ENCODE measurements around the gene OSBP2. TPM values are rescaled to one million over a fixed set of nuclear protein-coding genes. Genes with fewer than 3 reads are reported as not detected.

OSBP2 gene
- total and polyA plus RNA-seq, 2 of the 13 experiments (the other 11 are each of a cell fraction or from before 2014, with no cell fraction given), result 5.0 to 7.7 TPM

DNA sequence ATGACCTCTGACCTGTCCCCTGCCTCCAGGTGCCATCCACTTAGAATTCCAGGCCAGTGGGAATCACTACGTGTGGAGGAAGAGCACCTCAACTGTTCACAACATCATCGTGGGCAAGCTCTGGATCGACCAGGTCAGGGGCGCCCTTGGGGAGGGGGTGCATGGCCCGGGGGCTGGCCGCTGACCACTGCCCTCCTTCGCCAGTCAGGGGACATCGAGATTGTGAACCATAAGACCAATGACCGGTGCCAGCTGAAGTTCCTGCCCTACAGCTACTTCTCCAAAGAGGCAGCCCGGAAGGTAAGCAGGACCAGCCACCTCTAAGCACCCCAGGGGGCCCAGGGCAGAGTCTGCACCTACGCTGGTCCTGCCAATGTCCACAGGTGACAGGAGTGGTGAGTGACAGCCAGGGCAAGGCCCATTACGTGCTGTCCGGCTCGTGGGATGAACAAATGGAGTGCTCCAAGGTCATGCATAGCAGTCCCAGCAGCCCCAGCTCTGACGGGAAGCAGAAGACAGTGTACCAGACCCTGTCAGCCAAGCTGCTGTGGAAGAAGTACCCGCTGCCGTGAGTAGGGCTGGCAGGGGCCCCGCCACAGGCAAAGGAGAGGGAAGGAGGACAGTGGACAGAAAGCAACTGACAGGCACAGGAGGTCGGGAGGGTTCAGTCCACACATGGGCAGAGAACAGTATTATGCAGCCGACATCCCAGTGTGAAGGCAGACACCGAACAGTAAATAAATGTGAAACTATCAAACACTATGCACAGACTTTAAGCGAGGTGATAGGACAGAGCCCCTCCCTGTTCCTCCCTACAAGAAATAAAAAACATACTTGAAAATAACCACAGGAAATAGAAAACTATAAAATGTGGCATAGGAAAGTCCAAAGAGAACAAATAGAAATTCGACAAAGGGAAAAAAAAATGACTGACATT lies 199.0 kb downstream of the OSBP2 start:
- in situ Hi-C loops (cut with HindIII; ENCODE audit: extremely low pct_ligation_motif_present, low pct_unique_long_range_greater_than_20kb) (loop anchor here (10.0 kb wide), 1 partner anchor 129 kb away; no protein-coding TSS in a partner anchor), intact Hi-C loops (cut with micrococcal nuclease; ENCODE audit: unreplicated experiment) (no loop called here)
- H3K36me3 ChIP-seq (replicated peaks in 1 of 2; ENCODE audit: control insufficient read depth in 1 of 2, insufficient read depth in 2 of 2, low read length in 2 of 2), result peaks cover 7 to 9% of the 10 kb centered on the region in 2 experiments; a peak in 4 of 5 replicates
- ChIA-PET CTCF (ENCODE audit: low intra/inter-chr PET ratio, low total read pairs) (no interaction called here), POLR2A (no interaction called here)
- no peak for FAIRE-seq
- no peak for DNase-seq (ENCODE audit: low spot score)
- 91% methylated on average over 10 of the region's 23 CpGs for WGBS (ENCODE audit: low lambda C conversion rate)
- H3K4me3 ChIP-seq (replicated peaks in 1 of 3; ENCODE audit: insufficient read depth in 1 of 3, low read depth in 2 of 3, low read length in 3 of 3), result no peak overlapping the region
- no peaks in the 10 kb centered on the region for H4K20me1 ChIP-seq (ENCODE audit: insufficient read depth, low read length)
- no peaks in the 10 kb centered on the region for H3K9me3 ChIP-seq (ENCODE audit: low read length)
- H2AFZ ChIP-seq (ENCODE audit: low read length), result no peak overlapping the region
- ATAC-seq, result no peak
- H3K4me1 ChIP-seq (ENCODE audit: insufficient read depth, low read length), result peaks cover 9% of the 10 kb centered on the region
- H3K9ac ChIP-seq (ENCODE audit: insufficient read depth, low read depth, low read length), result no peak overlapping the region
- no peak overlapping the region for H3K27ac ChIP-seq (ENCODE audit: extremely low read length, insufficient read depth, low read length)
- no peaks in the 10 kb centered on the region for H3K27me3 ChIP-seq (ENCODE audit: control insufficient read depth in 1 of 2, insufficient read depth in 2 of 2, low read length in 2 of 2)
- H3K79me2 ChIP-seq (ENCODE audit: insufficient read depth, low read length), result no peaks in the 10 kb centered on the region
- no peak overlapping the region for H3K4me2 ChIP-seq (ENCODE audit: low read depth, low read length)
- no TSS peak for BruUV-seq (replicated peaks)
- no peak for TF ChIP-seq ZSCAN21 (CRISPR knock-in tag; IDR thresholded peaks at IDR 0.05; ENCODE audit: borderline replicate concordance)
- TF ChIP-seq, protein P1, sequence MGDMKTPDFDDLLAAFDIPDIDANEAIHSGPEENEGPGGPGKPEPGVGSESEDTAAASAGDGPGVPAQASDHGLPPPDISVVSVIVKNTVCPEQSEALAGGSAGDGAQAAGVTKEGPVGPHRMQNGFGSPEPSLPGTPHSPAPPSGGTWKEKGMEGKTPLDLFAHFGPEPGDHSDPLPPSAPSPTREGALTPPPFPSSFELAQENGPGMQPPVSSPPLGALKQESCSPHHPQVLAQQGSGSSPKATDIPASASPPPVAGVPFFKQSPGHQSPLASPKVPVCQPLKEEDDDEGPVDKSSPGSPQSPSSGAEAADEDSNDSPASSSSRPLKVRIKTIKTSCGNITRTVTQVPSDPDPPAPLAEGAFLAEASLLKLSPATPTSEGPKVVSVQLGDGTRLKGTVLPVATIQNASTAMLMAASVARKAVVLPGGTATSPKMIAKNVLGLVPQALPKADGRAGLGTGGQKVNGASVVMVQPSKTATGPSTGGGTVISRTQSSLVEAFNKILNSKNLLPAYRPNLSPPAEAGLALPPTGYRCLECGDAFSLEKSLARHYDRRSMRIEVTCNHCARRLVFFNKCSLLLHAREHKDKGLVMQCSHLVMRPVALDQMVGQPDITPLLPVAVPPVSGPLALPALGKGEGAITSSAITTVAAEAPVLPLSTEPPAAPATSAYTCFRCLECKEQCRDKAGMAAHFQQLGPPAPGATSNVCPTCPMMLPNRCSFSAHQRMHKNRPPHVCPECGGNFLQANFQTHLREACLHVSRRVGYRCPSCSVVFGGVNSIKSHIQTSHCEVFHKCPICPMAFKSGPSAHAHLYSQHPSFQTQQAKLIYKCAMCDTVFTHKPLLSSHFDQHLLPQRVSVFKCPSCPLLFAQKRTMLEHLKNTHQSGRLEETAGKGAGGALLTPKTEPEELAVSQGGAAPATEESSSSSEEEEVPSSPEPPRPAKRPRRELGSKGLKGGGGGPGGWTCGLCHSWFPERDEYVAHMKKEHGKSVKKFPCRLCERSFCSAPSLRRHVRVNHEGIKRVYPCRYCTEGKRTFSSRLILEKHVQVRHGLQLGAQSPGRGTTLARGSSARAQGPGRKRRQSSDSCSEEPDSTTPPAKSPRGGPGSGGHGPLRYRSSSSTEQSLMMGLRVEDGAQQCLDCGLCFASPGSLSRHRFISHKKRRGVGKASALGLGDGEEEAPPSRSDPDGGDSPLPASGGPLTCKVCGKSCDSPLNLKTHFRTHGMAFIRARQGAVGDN (CRISPR knock-in tag; IDR thresholded peaks at IDR 0.05), result 0 out of 2 replicates have a peak, but pooled peaks have one; percentile 8
